Ureter (tissue), 1 donor: ENCODE data around the gene SLC2A2. TPM values are rescaled to one million over a fixed set of nuclear protein-coding genes. Genes with fewer than 3 reads are reported as not detected.
"Not testable (repeated sequence)": the region's sequence is repeated elsewhere in the genome, so short reads cannot be mapped to it uniquely, and the experiment has no call there.

Experiments used
- DNase-seq: peaks from one replicate; pipeline ENCODE4 v3.0.0-alpha.2; 2020; ENCODE audit warnings: low spot score
- total RNA-seq: library from RNA; stranded (reverse); gene quantifications from one replicate; pipeline ENCODE4 v1.2.4, GENCODE V29; 2023
- donor health status: DM: yes; HTN: yes; CAD: no.

SLC2A2 gene
- total RNA-seq, 1 donor from 2014 or later = not detected

DNA sequence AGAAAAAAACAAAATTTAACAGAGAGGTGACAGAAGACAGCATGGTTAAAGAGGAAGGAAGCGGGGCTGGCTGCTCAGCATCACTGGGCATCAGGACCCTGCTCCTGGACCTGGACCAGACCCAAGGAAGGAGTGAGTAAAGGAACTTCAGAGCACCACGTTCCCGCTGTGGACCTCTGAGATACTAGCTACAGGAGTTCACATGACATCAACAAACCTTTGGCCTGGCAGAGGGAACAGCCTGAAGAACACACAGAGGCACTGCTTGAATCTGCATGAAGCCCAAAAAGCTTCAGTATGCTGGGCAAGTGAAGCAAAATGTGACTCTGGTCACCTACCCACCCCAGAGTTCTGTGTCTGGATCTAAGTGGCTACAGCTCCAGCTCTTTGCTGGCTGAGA lies 38.1 kb downstream of the SLC2A2 start:
- DNase-seq = no peak

GRCh38 chr3:170985304-170985703 lies 41.2 kb downstream of the SLC2A2 start:
- DNase-seq = no peak

DNA sequence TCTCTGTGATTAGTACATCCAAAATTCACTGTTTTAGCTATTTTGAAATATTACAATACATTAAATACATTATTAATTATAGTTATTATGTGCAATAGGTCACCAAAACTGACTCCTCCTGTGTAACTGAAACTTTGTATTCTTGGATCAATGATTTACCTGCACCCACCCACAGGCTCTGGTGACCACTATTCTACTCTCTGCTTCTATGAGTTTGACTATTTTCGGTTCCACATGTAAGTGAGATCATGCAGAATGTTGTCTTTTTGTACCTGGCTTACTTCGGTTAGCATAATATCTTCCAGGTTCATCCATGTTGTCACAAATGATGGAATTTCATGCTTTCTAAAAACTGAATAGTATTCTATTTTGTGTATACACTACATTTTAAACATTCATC lies 43.8 kb downstream of the SLC2A2 start:
- DNase-seq = no peak

DNA sequence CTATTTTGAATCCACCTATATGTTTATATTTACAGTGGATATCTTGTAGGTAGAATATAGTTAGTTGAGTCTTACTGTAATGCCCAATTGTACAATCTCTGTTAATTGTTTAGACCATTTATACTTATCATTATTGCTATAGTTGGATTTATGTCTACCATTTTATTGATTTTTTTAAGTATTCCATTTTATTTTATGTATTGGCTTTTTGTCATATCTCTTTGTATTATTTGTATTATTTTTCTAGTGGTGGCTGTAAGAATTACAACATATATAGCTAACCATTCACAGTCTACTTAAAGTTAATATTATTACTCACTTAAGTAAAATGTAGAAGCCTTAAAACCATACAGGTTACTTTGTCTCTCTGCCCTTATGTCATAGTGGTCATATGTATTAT lies 46.1 kb downstream of the SLC2A2 start:
- DNase-seq = no peak

GRCh38 chr3:170977949-170978745 lies 48.4 kb downstream of the SLC2A2 start:
- no peak for DNase-seq

- no peak for DNase-seq
Measured at GRCh38 chr3:170976190-170976519, 50.4 kb downstream of the SLC2A2 start.

DNA sequence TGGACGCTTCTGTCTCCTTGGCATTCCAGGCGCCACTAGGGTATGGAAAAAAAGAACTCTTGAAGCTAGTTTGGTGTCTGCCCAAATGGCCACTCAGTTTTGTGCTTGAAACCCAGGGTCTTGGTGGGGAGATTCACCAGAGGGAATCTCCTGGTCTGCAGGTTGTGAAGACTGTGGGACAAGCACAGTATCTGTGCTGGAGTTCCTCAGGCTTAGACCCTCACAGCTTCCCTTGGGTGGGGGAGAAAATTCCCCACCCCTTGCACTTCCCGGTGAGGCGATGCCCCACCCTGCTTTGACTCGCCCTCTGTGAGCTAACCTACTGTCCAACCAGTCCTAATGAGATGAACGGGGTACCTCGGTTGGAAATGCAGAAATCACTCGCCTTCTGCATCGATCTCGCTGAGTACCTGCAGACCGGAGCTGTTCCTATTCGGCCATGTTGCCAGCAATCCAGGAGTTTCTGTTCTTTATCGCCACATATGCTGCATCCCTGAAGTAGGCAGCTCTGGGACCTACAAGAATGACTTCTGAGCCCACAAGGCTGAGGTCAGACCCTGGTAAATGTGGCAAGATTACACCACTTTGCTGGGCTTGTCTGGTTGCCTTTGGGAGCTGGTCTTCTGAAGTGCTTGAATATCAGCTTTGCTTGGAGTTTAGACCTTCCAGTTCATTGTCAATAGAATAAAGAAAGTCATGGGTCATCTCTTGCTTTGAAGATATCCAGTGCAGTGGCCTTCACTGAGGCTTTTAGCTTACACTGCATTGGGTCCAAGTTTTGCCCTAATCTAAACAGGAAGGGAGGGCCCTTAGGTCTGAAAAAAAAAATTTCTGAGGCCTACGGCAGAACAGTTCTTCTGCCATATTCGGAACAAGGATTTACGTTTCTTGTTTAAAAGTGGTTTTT lies 51.0 kb downstream of the SLC2A2 start:
- DNase-seq = no peak

- DNase-seq = no peak
Measured at GRCh38 chr3:170974872-170975271, 51.6 kb downstream of the SLC2A2 start.

DNA sequence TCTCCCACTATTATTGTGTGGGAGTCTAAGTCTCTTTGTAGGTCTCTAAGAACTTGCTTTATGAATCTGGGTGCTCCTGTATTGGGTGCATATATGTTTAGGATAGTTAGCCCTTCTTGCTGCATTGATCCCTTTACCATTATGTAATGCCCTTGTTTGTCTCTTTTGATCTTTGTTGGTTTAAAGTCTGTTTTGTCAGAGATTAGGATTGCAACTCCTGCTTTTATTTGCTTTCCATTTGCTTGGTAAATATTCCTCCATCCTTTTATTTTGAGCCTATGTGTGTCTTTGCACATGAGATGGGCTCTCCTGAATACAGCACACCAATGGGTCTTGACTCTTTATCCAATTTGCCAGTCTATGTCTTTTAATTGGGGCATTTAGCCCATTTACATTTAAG lies 53.6 kb downstream of the SLC2A2 start:
- not testable (repeated sequence) for DNase-seq

DNA sequence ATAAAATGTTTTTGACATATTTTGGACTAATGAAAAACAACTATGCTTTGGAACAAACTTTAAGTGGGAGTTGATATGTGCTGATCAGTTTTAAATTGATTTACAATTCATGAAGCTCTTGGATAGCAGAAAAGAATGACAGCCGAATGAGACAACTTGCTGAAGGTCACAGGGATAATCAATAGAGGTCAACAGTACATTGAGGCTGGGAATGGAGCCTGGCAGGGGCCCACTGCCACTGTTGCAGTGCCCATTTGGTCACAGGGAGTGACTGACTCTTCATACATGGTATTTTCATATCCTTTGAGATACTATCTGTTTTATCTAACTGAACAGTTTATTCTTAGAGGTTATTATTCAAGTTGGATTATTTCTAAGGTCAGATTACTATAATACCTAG lies 59.4 kb downstream of the SLC2A2 start:
- DNase-seq = no peak

- DNase-seq = no peak
Measured at GRCh38 chr3:170966495-170966894, 60.0 kb downstream of the SLC2A2 start.

DNA sequence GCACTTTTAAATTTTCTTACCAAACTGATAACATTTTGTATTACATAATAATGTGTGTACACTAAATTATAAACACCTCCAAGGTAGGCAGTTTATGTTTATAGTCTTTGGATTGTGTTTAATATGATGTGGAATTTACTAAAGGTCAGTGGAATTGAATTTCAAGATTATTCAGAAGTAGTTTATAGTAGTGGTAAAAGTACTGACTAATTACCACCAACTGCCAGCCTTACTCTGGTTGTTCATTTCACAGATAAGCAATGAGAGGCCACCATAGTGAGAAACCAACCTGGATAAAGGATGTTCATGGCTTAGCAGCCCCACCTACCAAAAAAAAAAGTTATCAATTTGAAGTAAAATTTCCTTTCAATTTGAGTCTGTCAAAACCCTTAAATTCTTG lies 64.1 kb downstream of the SLC2A2 start:
- DNase-seq = no peak

DNA sequence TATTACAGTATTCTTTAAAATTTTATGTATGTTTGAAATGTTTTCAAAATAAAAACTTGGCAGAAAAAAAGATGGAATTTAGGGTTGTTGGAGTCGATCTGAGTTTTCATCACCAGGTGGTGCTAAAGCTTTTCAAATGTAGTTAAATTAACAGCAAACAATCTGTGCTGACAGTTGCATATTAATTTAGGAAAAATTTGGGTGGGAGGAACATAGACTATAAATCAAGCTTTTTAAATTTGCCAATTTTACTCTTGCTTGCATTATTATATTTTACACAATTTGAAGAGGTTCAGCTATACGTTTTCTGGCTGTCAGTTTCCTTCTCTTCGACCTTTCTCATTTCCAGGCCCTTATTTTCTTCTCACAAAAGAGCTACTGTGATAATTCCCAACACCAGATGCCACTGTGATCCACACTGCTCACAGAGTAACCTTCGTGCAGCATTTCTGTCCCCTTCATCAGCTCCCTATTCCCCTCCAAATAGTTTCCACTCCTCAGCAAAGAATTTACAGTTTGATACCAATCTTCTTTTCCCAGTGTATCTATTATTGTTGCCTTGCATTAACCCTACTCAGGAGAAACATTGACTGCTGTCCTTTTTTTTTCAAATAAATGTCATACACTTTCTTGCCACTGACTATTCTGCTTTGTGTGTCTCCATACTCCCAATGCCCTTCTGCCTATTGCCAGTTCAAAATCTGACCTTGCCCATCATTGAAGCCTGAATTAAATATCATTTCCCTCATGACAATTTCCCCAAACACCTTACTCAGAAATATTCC lies 64.7 kb downstream of the SLC2A2 start:
- no peak for DNase-seq

- DNase-seq = no peak
Measured at GRCh38 chr3:170959457-170959856, 67.1 kb downstream of the SLC2A2 start.

DNA sequence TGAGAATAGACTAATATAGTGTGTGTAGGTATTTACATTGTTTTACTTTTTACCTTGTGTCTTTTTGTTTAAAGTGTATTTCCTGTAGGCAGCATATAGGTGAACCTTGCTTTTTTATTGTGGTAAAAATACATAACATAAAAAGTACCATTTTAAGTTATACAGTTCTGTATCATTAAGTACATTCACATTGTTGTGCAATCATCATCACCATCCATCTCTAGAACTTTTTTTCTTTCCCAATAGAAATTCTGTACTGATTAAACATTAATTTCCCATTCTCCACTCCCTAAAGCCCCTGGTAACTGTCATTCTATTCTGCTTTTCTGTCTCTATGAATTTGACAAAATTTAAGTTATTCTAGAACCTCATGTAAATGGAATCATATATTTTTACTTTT lies 69.9 kb downstream of the SLC2A2 start:
- no peak for DNase-seq

DNA sequence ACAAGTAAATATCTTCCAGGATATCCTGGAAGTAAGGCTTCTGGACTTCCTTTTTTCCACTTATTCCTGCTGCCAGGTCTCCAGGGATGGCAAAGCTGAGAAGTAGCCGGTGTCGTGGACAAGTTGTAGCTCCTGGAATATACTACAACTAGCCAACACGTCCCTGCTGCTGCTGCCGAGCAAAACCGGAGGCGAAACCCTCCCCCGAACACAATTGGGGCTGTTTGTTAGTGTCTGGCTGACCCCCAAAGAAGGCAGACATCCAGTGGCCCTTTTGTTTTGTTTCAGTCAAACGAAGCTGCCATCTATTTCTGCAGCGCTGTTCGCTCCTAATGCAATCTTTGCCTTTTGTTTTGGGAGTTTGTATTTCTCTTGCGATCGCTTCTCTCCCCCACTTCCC lies 72.8 kb downstream of the SLC2A2 start:
- no peak for DNase-seq

DNA sequence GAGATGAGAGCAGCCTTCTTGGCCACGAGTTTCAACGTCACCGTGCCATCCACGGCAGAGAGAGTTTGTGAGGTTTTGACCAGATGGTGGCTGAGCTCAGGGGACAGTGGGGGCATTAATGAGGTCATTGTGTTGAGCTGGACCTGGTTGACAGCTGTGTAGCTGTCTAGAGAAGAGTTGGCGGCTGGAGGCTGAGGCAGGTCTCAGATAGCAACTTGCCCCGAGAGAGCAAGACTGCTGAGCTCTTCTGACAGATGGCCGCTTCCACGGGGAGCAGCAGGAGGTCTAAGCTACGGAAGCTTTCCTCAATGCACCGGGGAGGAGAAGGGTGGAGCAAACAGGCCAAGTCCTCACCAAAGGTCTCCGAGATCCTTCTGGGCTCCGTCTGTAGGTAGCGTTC lies 73.3 kb downstream of the SLC2A2 start:
- no peak for DNase-seq

DNA sequence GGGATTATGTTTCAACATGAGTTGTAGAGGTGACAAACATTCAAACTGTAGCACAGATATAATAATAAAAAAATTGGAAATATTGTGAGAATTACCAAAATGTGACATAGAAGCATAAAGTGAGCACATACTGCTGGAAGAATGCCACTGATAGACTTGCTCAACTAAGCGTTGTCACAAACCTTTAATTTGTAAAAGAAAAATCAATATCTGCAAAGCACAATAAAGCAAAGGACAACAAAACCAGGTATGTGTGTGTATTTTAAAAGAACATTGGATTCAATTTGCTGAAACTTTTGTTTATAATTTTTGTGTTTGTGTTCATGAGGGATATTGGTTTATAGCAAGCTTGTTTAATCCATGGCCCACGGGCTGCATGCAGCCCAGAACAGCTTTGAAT lies 77.3 kb downstream of the SLC2A2 start:
- DNase-seq = no peak

DNA sequence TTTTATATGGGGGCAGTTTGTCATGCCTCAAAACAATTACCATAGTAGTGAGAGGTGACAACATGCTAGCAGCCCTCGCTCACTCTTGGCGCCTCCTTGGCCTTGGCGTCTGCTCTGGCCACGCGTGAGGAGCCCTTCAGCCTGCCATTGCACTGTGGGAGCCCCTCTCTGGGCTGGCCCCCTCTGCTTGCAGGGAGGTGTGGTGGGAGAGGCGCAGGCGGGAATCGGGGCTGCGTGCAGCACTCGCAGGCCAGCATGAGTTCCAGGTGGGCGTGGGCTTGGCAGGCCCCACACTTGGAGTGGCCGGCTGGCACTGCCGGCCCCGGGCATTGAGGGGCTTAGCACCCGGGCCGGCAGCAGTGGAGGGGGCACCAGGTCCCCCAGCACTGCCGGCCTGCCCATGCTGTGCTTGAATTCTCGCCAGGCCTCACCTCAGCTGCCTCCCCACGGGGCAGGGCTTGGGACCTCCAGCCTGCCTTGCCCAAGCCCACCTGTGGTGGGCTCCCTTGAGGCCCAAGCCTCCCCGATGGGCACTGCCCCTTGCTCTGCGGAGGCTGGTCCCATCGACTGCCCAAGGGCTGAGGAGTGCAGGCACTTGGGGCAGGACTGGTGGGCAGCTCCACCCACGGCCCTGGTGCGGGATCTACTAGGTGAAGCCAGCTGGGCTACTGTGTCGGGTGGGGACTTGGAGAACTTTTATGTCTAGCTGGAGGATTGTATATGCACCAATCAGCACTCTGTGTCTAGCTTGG lies 79.3 kb downstream of the SLC2A2 start:
- no peak for DNase-seq
